Kidney tubule cell (primary cell): Measurements from ENCODE around the gene BMPR1B.
A peak's percentile ranks its signal among the peaks of the same experiment; 100 is the strongest.

Experiments used
- DNase-seq: peaks from one replicate; pipeline ENCODE4 v3.0.0-alpha.2; 2018; ENCODE audit warnings: low spot score

The BMPR1B gene

DNA sequence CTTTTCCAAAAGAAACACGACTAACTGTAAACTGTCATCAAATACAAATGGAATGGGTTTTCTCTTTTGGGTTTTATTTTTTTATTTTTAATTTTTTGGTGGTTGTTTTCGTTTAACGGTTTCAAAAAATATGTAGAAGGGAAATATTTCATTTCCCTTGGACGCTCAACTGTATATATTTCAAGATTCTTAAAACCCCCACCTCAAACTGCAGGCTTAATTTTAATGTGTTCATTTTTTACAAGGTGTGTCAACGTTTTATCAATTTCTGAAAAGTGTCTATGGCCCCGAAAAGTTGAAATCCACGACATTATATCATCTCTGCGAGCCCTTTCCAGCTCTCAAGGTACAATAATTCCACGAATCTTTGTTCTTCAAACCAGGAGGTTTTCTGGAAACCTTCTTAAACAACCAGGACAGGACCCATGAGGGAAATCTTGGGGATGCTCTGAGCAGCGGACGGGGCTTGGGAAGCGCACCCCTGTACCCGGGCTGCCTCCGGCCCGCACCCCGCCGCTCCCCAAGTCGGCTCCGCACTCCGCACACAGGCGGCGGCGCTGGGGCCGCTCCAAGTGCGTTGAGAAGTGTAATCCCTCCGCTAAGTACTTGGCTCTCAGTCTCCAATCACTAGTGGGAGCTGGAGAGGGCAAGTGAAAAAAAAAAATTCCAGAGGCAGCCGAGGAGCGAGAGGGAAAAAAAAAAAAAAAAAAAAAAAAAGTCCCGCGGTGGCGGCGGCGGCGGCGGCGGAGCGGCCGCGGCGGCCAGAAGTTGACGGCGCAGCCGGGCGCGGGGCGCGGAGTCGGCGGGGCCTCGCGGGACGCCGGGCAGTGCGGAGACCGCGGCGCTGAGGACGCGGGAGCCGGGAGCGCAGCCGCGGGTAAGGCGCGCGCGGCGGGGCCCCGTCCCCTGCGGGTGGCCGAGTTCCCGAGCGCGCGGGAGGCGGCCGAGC is at the start of gene BMPR1B:
Gene BMPR1B (plus strand): TSS at position 764 of the 949 bp plus-strand sequence. CDS start 346,470 bp downstream, outside the sequence.
- peak; percentile 74 for DNase-seq

DNA sequence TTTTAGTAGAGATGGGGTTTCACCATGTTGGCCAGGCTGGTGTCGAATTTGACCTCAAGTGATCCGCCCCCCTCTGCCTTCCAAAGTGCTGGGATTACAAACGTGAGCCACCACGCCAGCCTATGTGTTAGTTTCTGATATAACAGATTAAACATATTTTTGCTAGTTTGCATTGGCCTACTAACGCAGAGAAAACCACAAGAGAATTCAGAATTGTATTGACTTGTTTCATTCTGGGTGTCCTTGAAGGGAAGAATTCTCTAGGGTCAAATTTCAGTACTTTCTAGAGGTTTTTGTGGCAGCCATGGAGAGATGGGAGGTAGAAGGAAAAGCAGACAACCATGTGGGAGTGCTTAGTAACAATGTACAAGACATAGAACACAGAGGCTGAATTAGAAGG is 46.1 kb upstream of the BMPR1B start:
- DNase-seq = no peak

DNA sequence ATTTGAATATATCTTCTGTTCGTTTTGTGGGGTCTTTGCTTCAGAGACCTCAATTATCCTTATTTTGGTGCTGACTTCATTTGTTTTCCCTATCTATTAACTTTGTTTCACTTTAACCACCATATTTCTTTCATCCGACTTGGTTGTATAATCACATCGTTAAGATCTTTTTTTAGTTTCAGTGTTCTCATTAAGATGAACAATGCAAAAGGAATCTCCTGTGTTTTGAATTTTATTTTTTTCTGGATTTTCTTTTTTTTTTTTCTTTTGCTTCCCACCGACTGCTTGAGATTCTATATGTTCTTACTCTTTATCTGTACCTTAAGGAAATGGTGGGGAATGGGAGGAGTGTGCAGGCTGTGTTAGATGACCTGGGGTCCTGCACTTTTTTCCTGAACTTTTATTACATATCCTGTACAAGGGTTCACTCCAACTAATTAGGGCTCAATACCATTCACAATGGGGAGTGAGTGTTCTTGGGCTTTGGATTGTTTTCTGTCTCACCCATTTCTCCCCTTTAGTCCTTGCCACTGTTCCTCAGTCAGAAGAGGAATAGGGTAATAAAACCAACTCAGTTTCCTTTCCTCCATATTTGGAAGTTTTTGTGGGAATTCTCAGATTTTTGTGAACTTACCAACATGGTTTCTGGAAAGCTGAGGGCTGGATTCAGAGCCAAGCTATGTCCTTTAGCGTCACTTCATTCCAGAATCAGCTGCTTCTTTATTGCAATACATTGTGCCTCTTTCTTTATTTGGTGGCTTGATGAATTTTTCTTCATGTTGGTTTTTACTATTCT is 43.2 kb upstream of the BMPR1B start:
- DNase-seq = no peak

DNA sequence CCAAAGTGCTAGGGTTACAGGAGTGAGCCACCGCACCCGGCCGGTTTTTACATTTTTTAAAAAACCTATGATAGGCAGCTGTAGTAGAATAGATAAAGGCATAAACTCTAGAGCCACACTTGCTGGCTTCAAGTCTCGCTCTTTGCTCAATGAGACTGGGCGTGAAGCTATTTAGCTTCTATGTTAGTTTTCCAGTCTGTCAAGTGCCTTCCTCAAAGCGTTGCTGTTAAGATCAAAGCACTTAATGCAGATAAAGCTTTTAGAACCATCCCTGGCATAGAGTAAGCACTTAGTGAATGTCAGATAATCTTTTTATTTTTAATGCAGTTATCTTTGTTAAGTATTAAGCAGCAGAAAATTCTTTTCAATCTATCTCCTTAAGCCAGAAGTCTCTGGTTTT is 42.0 kb upstream of the BMPR1B start:
- DNase-seq = no peak

DNA sequence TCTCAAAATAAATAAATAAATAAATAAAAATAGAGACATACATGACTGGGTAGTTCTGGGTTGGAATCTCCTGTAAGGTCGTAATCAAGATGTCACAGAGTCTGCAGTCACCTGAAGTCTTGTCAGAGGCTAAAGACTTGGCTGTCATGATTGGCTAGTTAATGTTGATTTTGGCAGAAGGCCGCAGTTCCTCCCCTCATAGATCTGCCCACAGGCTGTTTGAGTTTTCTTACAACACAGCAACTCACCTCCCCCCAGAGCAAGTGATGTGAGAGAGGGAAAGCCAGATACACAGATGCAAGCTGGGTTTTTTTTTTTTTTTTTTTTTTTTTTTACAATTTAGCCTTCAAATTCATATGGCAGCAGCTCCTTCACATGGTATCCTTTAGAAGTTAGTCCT is 36.4 kb upstream of the BMPR1B start:
- DNase-seq = no peak

DNA sequence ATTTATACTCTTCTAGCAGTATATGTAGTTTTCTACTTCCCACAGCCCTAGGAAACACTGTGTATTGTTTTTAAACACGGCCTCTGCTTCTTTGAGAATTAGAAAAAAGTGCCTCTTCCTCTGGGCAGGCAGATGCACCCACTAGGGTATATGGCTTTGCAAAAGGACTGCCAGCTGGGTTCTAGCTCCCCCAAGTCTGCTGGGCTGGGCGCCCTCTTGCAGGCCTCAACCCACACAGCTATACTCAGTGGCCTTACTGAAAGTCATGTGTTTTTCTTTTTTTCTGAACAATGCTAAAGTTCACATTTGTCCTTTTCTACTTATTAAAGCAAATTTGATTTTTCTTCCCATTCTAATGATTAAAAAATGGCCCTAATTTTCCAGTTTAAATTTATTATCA is 35.5 kb upstream of the BMPR1B start:
- DNase-seq = no peak

DNA sequence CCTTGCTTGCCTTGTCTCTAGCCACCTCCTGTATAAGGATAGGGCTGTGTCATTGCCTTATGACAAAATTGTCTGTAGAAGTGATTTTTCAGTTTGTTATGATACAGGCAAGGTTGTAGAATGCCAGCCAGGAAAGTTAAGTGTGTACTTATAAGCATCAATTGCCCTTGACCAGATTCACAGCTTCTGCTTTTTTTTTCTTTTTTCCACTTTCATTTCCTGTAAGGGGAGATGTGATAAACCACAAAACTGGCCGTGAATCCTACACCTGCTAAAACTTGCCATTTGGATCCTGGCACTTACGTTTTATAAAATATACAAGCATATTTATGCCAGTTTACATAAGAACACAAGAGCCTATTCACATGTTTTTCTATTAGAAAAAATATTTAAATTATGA is 35.0 kb upstream of the BMPR1B start:
- no peak for DNase-seq

DNA sequence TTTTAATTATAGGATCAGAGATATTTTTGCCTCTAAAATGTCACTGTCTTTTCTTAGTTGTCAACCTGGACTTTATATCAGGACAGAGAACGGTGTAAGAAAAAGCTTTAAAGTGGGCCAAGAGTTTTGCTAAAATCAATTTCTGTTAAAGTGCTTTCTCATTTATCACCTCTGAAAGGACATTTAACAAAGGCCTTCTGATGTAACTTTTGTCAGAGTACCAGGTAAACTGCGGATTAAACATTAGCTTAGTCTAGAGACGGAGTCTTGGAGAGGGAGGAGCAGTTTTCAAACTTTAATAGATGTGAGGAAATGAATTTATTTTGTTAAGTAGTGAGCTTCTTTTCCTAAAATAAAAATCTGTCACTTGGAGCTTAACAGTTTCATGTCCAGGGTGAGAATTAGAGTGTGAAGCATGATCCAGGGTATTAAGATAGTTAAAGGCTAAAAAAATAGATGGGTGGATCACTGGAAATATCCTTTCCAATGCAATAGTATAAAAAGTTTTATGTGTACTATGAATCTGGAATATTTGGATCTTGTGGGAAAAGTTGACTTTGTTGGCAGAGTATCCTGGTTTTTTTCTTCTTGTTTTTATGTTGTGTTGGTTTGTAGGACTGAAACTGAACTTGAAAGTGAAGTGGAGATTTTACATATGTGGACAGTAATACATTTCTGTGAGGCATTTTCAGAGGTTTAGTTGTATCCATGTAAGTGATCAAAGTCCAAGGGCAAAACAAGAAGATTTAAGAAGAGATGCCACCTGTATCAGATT is 33.6 kb upstream of the BMPR1B start:
- peak; percentile 12 for DNase-seq

DNA sequence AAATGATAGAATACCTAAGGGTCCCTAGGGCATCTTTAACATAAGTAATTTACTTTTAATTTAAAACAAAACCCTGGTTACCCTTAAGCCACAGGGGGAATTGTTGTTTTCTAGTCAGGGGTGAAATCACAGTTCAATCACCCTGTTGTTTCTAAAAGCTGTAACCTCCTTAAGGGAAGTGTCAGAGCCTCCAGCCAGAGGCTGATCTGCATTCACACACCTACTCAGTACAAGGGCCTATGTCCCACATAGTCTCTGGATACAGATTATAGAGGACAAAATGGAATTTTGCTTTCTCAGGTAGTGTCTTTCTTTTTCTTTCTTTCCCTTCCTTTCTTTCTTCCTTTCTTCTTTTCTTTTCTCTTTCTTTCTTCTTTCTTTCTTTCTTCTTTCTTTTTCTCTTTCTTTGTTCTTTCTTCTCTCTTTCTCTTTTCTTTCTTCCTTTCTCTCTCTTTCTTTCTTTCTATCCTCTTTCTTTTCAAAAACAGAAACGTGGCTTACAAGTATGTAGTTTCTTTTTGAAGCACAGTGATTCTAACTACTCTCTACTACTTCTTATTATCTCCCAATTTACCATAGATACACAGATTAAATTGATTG is 31.1 kb upstream of the BMPR1B start:
- DNase-seq = no peak

DNA sequence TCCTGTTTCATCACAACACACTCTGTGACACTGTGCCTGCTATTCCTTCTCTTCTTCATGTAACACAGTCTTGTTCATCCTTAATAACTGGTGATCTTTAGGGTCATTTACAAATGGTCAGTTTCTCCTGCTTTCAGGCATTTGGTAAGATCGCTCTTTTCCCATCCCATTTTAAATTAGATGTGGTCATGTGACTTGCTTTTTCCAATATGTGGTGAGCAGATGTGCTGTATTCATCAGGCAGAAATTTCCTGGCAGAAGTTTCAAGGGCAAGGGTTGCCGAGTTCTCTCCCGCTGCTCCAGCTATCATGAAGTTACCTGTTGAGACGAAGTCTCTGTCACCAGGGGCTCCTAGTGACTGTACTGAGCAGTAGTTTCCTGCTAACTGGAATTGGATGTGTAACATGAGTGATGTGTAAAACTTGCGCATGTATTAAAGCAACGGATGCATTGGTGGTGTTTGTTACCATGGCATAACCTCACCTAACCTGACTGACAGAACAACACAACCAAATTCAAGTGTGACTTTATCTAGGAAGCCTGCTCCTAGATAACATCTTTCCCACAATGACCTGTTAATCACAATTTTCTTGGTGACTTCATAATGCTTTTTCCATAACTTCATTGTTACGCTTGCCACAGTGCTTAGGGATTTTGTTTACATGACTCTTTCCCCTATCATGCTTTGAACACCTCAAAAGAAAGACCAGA is 29.5 kb upstream of the BMPR1B start:
- DNase-seq = no peak

DNA sequence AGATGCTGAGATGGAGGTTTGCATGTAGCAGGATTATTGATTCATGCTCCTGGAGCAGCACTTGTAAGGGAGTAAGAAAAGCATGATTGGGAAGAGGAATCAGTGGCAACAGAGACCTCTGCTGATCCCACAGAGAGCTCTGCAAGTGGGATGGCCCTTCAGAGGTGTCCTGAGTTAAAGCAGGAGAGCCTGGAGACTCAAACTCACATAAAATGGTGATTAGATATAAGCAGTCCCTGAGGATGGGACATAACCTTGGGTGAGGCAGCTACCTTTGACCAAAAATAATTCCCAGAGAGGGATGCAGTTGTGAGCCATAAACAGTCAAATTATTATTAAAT is 25.4 kb upstream of the BMPR1B start:
- no peak for DNase-seq

DNA sequence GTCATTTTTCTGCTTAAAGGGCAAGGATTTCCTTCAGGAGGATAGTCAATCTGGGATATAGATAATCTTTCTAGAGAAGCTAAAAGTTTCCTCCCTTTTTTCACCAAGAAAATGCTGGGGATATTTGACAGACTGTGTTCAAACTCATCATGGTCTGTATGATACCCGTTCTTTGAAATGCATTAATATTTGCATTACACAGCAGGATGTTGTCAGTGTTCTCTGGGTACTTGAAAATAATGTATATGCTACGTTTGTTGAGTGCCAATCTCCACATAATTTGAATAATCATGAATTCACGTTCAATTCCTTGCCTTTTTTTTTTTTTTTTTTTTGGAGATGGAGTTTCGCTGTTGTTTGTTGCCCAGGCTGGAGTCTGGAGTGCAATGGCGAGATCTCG is 18.0 kb upstream of the BMPR1B start:
- no peak for DNase-seq

DNA sequence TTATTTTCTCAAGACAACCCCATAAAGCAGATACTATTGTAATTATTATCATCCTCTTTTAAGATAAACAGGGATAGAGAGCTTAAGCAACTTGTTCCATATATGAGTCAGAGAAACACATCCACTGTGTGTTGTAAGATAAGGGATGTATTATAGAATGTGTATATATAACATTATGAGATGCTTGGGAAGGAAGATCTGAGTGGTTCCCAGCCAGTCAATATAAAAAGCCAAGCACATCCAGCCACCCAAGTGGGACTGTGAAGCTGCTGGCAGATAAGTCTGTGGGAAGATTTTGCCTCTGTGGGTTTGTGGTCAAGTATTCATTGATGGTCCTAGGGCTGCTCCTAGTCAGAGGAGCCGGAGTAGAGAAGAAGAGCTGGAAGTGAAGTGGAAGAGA is 16.5 kb upstream of the BMPR1B start:
- DNase-seq = no peak

DNA sequence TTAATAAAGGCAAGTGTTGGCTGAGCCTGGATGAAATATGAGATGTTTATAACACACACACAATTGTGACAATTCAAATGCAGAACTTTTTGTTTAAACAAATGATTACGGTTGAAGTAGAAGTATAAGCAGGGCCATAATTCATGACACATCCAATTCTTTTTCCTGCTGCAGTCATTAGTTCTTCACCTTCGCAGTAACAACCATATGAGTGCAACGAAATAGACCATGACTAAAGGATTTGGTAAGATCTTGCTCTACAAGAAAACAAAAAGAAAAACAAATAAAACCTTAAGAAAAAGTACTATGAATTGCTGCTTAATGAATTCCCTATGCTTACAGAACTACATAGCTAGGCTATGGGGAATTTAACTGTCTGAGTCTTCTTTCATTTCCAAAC is 13.9 kb upstream of the BMPR1B start:
- DNase-seq = no peak

DNA sequence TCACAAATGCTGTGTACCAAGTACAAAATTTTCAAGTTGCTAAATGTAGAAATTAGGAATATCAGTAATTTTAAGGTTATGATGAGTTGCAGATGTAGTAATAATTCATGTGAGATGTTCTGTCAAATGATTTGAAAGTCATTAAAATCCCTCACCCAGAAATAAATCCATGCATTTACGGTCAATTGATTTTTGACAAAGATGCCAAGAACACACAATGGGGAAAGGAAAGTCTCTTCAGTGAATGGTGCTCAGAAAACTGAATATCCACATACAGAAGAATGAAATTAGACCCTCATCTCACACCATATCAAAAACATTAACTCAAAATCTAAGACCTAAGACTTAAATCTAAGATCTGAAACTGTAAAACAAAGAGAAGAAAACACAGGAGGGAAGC is 12.9 kb upstream of the BMPR1B start:
- DNase-seq = no peak

DNA sequence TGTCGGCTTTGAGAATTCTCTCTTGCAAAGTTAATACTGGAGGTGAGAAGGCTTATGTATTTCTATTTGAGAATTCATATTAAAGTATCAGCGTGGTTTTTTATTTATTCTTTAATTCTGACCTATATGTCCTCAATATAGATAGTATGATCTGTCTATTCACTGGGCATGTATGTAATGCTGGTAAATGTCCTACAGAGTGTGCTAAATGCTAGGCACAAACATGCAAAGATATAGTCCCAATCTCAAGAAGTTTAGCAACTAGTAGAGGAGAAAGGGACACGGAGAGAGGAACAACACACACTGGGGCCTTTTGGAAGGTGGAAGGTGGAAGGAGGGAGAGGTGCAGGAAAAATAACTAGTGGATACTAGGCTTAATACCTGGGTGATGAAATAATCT is 11.0 kb upstream of the BMPR1B start:
- DNase-seq = no peak

DNA sequence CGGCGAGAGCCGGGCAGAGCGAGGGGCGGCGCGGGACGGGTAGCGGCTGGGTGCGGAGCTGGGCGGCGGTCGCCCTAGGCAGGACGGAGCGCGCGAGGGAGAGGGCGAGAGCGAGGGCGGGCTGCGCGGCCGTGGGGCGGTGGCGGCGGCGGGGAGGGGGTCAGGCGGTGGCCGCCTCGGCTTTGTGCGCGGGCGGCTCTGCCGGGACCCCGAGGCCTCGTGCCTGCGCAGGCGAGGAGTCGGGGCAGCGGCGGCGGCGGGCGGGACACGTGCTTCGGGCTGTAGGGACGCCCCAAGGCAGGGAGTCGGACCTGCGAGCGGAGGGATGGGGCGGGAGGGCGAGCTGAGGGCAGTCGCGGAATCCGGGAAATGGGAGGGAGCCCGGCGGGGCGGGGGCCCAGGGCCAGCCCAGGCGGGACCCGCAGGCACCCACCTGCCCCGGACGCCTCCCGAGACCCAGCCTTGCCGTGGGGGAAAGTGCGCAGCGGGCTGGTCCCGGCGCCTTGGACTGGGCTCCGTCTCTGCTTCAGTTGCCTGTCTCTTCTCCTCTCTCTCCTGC is 465 bp downstream of the BMPR1B start:
- DNase-seq = peak; percentile 43

DNA sequence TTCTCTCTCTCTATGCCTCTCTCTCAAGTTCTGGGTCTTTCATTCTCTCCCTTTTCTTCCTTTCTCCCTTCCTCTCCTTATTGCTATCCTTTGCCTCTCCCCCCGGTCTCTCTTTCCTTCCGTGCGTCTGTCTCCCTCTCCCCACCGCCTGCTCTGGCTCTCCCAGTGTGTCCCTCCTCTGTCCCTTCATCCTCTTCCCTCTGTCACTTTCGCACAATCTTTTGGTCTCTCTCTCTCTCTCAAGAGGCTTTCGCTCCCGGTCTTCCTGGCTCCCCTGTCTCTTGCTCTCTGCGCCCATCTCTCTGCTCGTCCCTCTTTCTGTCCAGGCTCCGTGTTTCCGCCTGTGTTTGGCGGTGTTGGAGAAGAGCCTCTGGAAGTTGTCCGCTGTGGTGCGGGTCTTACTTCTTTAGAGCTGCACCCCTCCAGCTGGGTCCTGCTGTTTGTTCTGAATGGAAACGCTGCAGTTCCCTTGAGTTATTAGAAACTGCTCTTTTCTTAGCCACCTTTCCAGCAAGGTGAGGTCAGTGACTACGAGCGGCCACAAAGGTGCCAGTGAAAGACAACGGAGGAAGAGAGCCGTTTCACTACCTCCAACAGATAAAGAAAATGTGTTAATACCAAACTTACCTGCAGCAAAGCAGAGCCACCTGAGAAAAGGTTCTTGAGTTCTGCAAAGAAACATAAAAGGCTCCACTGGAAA is 1.1 kb downstream of the BMPR1B start:
- peak; percentile 20 for DNase-seq

DNA sequence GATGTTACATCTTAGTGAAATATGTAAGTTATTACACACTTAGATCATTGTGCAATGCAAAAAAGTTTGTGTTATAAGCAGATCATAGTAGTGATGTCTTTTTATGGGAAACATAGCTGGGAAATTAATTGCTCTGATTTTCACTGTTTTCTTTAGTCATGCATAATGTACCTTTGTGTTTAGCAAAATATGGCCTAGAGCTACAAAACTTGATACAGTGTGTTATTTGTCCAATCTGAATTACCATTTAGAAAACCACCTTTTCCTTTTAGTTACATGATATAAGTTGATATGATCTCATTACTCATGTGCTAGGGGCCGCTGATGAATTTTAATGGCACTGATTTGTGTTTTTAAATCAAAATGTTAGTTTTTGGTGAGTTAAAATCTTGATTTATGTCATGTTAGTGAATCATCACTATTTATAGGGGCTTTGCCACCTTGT is 2.0 kb downstream of the BMPR1B start:
- no peak for DNase-seq

DNA sequence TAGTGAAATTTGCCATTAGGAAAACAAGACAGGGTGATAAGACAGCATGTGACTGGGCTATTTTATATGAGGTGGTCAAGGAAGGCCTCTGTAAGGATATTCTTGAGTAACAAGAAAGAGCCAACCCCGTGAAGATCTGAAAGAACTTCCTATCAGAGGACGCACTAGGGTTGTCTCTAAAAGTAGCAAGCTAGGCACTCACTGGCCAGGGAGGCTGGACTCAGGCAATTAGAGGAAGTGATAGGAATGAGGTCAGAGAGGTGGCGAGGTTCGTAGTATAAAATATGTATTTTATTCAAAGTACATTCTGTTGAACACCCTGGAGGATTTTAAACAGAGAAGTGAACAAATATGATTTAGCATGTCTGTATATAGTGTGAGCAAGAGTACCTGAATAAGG is 4.6 kb downstream of the BMPR1B start:
- DNase-seq = no peak
